C4-2B (cell line): Measurements from ENCODE around the gene PFAS.

Experiments
- H3K27ac ChIP-seq: fragments of 450-650 bp; 2 replicates; pipeline ENCODE4 v1.5.1; 2017
- ZFX ChIP-seq: fragments of 450-650 bp; IDR thresholded peaks from 2 replicates; pipeline ENCODE4 v1.6.1; 2017
- TF ChIP-seq, protein P1 (sequence below): fragments of 450-650 bp; conservative IDR thresholded peaks from 2 replicates; pipeline ENCODE4 v1.5.1; 2017; ENCODE audit warnings: mild to moderate bottlenecking

PFAS gene

DNA sequence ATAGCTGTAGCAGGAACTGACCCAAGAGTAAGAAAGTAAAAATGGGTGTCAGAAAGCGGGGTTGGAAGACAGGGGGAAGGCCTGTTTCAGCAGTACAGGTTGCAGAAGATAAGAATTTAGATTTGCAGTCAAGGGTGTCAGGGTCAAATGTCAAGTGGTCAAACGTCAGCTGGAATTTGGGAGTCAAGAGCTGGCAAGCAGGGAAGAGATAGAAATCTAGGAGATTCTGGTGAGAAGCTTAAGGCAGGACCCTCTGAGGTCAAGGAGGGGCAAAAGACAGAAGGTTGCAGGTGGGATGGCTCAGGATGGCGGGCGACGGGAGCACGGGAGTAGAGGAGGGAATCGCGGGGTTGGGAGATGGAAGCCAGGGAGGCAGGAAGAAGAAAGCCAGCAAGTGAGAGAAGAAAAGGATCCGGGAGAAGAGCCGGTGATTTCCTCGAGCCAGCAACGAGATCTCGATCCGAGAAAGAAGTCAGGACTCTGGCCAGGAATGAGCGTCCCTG lies 45.8 kb downstream of the PFAS start:
- TF ChIP-seq, protein P1, sequence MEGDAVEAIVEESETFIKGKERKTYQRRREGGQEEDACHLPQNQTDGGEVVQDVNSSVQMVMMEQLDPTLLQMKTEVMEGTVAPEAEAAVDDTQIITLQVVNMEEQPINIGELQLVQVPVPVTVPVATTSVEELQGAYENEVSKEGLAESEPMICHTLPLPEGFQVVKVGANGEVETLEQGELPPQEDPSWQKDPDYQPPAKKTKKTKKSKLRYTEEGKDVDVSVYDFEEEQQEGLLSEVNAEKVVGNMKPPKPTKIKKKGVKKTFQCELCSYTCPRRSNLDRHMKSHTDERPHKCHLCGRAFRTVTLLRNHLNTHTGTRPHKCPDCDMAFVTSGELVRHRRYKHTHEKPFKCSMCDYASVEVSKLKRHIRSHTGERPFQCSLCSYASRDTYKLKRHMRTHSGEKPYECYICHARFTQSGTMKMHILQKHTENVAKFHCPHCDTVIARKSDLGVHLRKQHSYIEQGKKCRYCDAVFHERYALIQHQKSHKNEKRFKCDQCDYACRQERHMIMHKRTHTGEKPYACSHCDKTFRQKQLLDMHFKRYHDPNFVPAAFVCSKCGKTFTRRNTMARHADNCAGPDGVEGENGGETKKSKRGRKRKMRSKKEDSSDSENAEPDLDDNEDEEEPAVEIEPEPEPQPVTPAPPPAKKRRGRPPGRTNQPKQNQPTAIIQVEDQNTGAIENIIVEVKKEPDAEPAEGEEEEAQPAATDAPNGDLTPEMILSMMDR, result no peak
- TF ChIP-seq ZFX, result no peak
- H3K27ac ChIP-seq, result peak overlapping the region; percentile 81

DNA sequence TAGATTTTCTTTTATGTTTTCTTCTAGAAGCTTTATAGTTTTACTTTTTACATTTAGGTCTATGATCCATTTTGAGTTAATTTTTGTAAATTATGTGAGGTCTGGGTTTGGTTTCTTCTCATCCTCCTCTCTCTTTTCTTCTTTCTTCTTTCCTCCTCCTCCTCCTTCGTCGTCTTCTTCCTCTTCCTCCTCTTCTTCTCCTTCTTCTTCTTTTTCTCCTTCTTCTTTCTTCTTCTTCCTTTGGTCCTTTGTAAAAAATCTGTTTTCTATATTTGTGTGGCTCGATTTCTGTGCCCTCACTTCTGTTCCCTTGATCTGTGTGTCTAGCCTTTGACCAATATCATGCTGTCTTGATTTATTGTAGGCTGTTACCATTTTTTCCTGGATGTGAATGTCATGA lies 51.1 kb downstream of the PFAS start:
- TF ChIP-seq, protein P1, result no peak
- no peak for TF ChIP-seq ZFX
- no peak overlapping the region for H3K27ac ChIP-seq

DNA sequence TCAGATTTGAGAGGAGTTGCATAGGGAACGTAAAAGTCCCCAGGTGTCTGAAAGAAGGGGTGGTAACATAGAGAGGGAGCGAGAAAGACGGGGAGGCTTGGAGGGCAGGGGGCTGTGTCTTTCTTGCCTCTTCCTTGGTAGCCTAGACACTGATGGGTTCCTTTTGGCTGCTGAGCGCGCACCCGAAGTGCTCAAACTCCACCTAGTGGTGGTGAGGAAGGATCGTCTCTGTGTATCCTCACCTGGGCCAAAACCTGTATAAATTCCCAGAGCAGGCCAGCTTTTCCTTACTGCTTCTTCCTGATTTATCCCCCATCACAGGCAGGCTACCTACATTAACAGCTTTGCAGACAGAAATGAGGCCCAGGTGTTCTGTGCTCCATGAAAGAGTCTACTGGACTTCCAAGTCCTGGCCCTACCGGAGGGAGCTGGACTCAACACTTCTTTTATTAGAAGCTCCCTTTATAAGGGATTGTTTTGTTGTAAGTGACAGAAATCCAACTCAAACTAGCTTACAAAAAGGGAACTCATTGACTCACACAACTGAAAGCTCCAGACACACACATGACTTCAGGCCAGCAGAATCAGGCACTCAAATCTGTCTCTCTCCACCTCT lies 51.6 kb downstream of the PFAS start:
- H3K27ac ChIP-seq, result peak overlapping the region; percentile 6; the same call in 1 of the 2 replicates
- TF ChIP-seq, protein P1, result peak; percentile 94
- TF ChIP-seq ZFX, result no peak

DNA sequence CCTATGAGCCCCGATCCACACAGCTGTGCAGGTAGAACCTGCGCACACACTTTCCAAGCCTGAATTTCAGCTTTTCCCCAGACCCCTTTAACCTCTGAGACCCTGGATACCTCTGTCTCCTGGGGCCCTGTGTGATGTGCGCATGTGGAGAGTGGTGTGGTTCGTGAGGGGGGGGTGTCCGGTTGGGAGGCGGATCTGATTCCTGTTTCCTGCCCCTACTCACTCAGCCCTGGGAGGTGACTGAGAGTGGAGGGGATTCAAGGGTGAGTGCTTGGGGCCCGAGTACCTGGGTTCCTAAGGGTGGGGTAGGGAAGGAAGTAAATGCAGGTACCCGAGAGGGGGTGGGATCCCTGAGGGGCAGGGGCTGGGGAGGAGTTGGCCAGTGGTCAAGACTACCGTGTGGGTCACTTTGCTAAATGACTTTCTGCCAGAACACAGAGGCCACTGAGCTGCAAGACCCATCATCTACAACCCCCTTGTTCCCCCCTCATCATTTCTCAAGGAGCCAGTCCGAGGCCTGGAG lies 61.6 kb downstream of the PFAS start:
- TF ChIP-seq, protein P1, result no peak
- no peak for TF ChIP-seq ZFX
- H3K27ac ChIP-seq, result no peak overlapping the region

DNA sequence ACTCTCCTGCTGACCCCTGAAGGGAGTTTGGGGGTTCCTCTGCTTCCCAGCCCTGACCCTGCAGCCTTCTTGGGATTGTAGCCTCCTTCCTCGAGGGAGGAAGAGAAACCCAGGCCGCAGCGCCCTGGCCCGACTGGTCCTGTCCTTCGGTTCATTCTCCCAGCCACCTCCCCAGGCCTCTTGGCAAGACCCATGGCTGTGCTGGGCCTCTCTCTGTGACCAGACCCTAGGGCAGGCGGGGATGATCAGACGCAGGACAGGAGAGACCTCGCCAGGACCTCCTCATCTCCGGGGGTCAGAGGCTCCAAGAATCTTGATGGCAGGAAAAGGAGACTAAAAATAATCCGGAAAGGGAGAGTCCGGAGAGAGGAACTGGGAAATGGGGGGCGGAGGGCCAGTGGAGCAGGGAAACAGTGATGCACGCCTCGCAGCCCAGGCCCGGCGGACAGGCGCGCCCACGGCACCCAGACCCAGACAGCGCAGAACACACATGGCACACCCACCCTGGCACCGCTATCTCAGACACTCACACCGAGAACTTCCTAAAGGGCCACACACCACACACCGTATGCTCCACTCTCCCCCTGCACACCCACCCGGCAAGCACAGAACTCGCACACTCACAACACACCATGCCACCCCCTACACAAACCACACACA lies 62.2 kb downstream of the PFAS start:
- H3K27ac ChIP-seq, result no peak overlapping the region
- no peak for TF ChIP-seq ZFX
- TF ChIP-seq, protein P1, result no peak

DNA sequence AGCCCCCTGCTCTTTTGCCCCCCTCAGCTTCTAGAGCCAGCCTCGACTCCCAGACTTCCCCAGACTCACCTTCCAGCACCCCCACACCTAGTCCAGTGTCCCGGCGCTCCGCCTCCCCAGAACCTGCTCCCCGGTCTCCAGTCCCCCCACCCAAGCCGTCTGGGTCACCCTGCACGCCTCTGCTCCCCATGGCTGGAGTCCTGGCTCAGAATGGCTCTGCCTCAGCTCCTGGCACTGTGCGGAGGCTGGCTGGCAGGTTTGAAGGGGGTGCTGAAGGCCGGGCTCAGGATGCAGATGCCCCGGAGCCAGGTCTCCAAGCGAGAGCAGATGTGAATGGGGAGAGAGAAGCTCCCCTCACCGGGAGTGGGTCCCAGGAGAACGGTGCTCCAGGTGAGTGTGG lies 63.2 kb downstream of the PFAS start:
- no peak overlapping the region for H3K27ac ChIP-seq
- TF ChIP-seq, protein P1, result no peak
